GM21737 (cell line): ENCODE measurements around the gene PEPD.

Experiments
- ATAC-seq: cut with Tn5 transposase; IDR thresholded peaks from one replicate; pipeline ENCODE4 v1.9.1; 2021; ENCODE audit warnings: mild to moderate bottlenecking, moderate library complexity; ENCODE audit not compliant: unreplicated experiment

Gene PEPD

DNA sequence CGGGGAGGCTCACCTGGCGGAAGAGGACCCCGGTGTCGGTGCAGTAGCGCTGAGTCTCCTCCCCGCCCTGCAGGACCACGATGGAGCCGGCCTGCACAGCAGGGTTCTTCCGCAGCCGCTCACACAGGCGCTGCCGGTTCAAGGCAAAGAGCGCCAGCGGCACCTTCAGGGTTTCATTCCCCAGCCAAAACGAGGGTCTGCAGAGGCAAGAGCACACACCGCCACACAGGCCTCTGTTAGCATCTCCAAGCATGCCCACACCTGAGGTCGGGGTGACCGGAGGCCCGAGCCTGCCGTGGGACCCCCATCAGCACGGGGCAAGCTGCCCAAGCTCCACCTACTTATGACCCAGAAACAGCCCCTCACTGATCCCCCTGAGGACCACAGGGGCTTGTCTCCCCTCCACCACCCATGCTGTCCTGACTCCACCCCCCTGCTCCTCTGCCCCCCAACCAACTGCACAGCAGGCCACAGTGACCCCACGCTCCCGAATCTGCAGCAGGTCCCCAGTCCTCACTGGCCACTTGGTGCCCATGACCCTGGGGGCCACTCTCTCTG, 8.9 kb downstream of the PEPD start:
- no peak for ATAC-seq

DNA sequence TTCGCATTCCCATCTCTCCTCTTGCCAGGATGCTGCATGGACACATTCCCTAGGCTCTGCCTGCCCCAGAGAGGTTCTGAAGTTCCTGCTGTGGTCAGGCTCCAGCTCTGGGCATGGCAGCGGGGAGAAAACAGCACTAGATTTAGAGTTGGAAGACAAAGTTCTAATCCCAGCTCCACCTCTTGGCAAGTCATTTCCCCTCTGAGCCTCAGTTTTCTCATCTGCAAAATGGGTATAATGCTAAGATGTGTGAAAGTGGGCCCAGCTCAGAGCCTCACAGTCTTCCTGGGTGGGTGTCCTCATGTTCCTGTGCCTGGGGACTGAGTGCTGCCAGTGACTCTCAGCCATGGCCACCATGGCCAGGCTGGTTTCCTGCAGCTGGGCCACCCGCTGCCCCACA, 9.6 kb downstream of the PEPD start:
- ATAC-seq: no peak

DNA sequence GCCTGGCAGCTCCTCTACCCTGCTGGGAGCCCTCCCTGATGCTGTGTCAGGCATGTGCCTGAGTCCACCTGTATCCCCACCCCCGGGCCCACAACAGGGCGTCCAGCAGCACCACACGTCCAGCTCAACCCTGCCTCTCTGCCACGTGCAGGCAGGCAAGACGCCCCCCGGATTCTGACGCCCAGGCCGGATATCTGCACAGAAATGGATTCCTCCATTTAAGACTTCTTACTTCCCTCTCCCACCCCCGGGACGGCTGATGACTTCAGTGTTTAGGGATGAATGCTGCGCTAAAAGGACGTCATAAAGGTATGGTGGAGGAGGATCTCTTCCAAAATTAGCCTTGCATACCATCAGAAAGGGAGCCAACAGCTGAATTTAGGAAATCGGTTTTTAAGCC, 10.2 kb downstream of the PEPD start:
- ATAC-seq: no peak

DNA sequence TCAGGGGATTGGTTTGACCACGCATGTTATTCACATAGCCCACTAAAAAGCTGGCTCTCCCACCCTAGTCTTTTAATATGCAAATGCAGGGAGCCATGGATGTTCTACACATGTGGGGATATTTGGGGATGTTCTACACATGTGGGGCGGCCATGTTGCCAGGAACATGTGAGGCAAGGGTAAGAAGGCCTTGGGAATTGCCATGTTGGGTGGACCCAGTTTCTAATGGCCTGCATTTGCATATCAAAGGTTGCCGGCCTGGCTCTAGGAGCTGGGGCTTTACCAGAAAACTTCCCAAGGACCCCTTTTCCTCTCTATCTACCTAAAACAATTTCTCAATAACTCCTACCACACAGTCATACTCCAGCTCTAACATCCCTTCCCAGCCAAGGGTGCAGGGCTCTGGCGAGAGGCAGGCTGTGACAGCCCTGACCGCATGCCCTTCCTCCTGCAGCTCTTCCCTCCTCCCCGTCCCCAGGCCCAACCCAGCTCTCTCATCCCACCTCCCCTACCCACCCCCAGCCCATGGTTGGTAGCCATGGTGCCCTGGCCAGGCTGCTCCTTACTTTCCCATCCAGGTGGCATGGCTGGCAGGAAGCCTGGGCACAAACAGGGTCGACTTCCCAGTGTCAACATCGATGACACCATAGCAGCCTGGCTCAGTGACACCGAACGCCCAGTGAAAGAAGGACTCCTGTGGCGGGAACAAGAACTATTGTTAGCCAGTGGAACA, 11.0 kb downstream of the PEPD start:
- ATAC-seq: no peak

DNA sequence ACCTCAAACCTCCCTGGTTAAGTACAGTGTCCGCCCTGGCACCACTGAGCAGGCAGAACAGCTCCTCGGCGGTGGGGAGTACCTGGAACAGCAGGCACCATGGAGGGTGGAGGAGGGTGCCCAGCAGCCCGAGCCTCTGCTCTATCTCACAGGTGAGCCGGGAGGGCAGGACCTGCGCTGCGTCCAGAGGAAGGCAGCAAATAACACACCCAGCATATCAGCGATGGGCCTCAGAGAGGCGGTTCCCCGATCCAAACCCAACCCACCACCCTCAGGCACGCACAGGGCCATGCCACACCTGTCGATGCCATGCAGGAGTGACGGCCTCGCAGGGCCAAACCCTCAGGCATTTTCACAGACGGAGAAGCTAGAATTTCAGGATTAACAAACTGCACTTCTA, 11.8 kb downstream of the PEPD start:
- no peak for ATAC-seq

DNA sequence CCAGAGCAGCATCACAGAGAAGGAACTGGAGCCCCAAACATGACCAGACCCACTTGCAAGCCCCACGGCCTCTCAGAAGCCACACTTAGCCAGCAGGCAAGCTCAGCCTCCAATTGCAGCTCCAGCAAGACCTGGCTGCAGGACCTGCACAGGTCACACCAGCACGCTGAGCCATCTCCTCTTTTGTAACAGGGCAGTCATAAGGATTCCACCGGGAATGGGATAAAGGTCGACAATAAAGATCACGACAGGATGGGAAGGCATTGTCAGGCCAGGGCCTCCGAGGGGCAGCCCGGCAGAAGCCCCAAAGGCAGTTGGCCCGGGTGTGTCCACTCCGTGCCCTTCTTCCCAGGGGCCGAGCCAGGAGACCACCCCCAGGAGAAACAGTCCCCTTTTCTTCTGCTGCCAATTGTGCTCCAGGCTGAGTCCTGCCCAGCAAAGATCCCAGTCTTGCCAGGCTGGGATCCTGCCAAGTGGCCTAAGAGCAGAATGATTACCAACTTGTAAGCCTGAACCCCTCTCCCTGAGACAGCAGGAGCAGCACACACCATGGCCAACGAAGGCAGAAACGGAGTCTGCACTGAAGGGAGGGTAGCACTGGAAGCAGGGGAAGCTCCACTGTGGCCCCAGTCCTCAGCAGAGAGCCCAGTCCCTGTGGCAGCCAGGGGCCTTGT, 12.5 kb downstream of the PEPD start:
- ATAC-seq: no peak

DNA sequence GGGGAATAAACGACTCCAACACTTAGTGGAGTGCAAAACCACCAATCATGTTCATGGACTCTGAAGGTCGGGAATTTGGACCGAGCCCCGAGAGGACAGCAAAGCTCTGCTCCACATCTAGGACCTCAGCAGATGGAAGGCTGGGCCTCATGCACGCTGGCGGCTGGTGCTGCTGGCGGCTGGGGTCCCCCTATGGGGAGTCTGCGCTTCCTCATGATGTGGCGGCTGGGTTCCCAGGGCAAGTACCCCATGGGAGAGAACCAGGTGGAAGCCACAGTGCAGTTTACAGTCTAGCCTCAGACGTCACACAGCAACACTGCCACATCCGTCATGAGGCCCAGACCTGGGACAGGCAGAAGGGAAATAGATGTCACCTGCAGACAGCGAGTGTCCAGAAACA, 13.2 kb downstream of the PEPD start:
- no peak for ATAC-seq

DNA sequence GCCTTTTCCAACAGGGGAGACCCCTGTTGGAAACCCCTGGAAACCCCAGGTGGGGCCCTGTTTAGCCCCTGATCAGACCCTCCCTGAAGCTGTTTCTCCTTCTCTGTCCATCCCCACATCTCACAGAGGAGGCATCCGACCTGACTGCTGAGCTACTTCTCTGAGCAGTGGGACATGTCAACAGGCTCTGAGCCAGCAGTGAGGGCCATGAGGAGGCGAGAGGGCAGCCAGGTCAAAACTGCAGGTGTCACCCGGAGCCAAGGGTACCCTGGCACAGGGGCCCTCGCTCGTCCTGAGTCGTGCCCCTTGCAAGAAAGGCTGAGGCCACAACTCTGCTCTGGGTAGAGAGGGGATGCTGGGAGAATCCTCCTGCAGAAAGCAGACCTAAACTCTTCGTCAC, 13.6 kb downstream of the PEPD start:
- ATAC-seq: no peak

DNA sequence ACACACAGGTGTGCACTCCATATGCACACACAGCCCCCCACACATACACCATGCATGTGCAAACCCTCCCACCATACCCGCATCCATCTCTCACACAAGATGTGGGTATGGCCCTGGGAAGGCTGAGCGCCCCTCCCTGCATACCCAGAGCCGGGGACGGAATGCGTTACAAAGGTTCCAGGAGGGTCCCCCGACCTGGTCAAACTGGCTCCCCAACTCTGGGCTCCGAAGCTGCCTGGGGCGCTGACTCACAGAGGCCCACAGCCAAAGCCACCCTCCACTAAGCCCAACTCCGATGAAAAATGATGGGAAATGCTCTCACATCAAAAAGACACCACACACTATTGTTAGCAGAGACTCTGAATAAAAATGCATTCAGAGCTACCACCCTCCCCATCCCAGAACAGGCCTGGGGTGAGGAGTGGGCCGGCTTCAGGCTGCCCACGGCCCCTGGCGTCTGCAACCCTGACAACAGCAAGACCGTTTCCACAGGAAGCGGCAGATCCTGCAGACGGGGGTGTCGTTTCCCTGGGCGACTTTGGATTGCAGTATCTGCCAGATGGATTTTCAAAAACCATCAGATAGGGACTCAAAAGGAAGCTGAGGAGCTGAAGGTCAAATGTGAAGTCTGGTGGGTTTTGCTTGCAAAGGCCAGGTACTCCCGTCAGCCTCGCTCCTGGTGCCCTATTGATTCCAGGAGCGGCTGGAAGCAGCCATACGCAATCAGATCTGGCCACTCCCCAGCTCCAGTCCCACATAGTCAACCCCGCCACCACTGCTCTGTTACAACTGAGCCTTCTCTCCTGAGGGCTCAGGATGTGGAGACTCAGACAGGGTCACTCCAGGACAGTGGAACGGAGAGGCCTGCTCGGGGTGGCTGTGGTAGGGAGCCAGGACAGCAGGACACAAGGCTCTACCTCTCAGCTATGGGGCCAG, 14.3 kb downstream of the PEPD start:
- no peak for ATAC-seq

DNA sequence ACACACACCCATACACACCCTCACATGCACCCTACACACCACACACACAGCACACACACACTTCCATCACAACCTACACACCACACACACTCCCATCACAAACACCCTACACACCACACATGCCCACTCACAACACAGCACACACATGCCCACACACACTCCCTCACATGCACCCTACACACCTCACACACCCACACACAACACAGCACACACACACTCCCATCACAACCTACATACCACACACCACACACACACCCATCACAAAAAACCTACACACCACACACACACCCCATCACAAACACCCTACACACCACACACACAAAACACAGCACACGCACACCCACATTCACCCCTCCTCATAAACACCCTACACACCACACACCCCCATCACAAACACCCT, 15.1 kb downstream of the PEPD start:
- ATAC-seq: no peak

DNA sequence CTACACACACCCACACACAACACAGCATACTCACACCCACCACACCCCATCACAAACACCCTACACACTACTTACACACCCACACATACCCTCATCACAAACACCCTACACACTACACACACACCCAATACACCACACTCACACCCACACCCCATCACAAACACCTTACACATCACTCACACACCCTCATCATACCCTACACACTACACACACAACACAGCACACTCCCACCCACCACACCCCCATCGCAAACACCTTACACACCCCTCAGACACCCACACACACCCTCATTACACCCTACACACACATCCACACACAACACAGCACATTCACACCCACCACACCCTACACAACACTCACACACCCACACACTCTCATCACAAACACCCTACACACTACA, 15.8 kb downstream of the PEPD start:
- ATAC-seq: no peak

DNA sequence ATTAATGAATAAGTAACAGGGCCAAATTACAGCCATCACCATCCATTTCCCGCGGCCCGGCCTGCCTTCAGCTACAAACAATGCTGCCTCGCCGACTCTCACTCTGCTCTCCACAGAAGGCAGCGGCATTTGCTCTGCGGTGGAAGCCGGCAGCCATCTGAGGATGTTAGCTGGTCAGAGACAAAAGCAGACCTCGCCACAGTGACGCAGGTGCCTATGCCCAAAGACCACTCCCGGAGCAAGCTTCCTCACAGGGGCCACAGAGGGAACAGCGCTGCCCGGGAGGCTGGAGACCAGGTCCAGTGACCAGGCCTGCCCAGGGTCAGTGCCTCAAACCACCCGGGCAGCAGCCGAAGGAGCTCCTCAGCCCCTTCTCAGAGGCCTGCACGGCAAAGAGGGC, 16.4 kb downstream of the PEPD start:
- no peak for ATAC-seq

DNA sequence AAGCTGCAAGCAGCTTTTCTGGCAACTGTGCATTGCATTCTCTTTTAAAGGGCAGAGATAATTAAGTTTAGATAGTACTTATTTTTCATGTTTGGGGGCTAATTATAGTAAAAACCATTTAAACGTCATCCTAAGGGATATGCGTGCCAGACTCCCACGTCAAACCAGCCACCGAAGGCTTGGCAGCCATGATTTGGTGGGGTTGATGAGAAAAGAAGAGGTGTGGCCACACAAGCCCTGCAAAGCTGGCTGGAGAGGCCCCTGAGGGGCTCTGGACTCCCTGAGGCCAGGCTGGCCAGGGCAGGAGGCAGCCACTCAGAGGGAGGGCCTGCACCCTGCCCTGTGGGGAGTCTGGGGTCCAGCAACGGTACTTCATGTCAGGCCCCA, 17.5 kb downstream of the PEPD start:
- ATAC-seq: no peak

DNA sequence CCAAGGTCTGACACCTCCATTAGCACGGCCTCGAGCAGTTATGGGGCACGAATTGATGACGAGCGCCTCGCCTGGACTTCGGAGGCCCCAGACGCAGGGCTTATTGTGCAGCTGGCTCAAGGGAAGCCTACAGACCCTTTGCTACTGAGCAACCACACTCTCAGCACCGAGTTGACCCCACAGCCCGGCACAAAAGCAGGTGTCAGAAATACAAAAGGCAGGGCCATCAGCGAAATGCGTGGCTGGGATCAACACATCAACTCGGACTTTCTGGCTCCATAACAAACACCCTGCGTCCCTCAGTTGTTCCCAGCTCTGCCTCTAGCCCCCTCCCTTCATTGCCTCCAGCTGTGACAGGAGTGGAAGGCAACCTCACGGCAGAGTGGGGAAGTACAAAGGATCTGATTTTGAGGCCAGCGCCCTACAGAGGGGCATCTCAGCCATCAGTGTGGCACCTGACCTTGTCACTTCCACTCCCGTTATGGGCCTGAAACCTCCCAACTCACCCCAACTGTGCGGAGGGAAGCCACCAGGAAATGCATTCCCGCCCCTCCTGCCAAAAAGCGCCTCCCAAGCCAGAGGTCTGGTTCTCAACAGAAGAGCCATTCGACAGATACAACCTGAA, 18.0 kb downstream of the PEPD start:
- no peak for ATAC-seq

DNA sequence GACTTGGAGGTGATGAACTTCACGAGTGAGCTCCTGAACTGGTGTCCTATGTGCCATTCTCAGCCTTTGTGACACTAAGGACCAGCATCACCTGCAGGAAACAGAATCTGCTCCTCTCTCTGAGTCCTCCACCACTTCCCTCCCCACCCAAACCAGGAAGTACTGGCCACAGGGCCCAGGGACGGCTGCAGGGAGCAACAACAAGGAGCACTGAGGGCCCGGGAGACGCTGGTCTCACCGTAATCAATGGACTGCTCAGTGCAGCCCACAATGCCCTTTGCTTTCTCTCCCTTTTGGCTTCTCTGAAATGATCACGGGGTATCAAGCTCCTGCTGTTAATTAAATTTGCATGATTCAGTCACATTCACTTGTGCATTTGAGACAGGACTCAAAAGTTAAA, 18.6 kb downstream of the PEPD start:
- no peak for ATAC-seq

DNA sequence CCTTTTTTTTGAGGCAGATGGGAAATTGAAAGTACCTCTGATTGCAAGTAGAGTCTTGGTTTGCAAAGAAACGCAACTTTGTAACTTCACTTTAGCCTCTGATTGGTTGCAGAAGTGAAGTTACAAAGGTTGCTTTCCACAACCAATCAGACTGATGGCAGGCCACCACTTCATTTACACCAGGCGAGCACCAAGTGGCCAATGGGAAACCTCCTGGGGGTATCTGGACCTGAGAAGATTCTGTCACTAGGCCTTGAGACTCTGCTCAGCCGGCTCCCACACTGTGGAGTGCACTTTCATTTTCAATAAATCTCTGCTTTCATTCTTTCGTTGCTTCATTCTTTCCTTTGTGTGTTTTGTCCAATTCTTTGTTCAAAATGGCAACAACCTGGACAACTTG, 19.1 kb downstream of the PEPD start:
- ATAC-seq: no peak

DNA sequence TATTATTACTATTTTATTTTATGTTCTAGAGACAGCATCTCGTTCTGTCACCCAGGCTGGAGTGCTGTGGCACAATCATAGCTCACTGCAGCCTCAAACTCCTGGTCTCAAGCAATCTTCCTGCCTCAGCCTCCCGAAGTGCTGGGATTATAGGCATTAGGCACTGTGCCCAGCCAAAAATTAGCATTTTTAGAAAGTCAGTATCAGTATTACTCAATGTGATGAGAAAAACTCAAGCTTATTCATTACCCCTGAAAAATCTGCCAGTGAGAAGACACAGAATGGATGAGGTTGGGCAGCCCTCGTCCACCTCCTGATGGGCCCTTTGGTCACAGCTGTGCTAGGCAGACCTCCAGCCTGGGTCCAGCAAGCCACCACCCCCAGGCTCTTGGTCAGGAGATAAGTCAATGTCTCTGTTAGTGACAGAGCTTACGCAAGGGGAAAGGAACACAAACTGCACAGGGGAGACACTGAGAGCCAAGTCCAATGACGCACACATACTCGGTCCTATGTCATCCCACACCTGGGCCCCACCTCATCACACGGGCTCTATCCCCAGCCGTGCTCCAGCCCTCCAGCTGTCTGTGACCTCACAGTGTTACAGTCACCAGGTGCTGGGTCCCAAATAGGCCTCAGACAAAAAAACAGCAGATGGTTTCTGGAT, 19.8 kb downstream of the PEPD start:
- no peak for ATAC-seq

DNA sequence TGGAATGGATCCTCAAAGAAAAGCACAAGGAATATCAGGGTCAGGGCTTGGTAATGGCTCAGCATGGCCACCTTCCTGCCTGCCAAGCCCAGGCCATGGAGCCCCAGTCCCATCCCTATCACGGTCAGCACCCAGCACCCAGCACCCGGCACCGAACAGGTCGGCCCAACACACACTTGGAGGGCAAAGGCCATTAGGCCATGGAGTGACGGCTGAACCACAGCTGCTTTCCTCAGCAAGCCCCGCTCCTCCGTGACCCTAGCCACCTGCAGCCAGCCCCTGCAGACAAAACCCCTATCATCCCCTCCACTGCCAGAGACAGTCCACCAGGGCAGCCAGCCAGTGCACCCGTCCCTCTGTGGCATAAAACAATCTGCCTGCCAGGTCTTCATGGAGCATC, 20.6 kb downstream of the PEPD start:
- ATAC-seq: no peak

DNA sequence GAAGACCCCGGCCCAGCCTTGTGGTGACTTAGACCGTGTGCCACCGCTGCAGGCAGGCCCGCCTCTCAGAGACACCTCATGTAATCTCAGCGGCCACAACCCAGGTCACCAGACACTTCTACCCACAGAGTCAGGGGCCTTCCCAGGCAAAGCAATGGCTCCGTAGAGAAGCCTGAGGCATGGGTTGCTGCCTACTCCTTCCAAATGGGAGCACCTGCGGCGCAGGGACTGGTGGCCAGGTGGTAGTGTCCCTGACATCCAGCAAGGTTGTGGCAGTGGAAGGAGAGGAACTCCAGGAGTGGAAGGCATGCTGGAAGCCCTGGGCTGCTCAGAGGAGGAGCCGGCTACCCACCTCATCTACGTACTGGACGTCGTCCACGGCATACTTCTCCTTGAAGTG, 21.0 kb downstream of the PEPD start:
- ATAC-seq: no peak

DNA sequence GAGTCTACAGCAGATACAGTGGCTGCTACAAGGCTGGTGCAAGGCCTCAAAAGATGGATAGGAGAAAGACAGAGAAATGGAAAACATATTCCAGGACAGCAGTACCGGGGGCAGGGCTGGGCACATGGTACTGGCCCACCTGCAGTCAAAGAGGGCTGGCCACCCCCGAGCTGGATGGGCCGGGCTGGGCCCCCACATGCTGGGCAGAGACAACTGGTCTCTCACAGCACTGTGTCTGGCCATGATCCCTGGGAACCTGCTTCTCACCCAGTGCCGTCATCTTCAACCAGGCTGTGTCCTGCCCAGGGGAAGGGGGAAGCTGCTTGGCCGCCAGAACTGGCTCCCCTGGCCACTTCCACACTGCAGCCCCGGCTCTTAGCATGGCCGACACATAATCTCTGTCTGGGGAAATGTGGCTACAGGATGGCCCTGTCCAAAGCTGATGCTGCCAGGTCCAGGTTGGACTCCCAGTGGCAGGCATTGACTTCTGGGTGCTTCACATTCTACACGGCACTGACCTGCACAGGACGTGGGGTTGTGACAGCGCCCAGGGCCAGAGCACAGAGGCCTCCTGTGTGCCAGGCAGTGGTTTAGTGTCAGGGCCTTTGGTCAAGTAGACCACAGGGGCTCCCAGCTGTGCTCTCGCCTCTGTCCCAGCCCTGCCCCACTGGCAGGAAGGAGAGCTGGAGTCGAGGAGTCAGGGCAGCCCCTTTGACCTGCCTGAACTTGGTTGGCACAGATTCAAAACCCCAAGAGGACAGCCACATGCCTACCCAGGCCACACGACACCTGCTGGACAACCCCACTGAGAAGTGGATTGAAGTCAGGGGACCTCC, 21.7 kb downstream of the PEPD start:
- ATAC-seq: no peak
